ENCODE measurements around the gene MAD1L1.

- TF ChIP-seq CTCF (IDR thresholded peaks at IDR 0.05), result no peak
- TF ChIP-seq POLR2A (IDR thresholded peaks at IDR 0.05), result no peak
Measured at GRCh38 chr7:1970895-1971294, 261.9 kb downstream of the MAD1L1 start.
